Measurements from ENCODE around the gene CHIC2.

GRCh38 chr4:54091637-54092404, 27.4 kb upstream of the CHIC2 start:
- TF ChIP-seq CTCF (conservative IDR thresholded peaks at IDR 0.05 in 1 of 2, IDR thresholded peaks at IDR 0.05 in 1 of 2; ENCODE audit: low read depth in 1 of 2, low read length in 2 of 2) (no peak), EZH2 (IDR thresholded peaks at IDR 0.05; ENCODE audit: low read length, missing control alignments) (no peak)

All from fibroblast of lung (primary cell).